ENCODE measurements around the gene H1-8.
"Not testable (repeated sequence)": the region's sequence is repeated elsewhere in the genome, so short reads cannot be mapped to it uniquely, and the experiment has no call there.

The H1-8 gene, protein sequence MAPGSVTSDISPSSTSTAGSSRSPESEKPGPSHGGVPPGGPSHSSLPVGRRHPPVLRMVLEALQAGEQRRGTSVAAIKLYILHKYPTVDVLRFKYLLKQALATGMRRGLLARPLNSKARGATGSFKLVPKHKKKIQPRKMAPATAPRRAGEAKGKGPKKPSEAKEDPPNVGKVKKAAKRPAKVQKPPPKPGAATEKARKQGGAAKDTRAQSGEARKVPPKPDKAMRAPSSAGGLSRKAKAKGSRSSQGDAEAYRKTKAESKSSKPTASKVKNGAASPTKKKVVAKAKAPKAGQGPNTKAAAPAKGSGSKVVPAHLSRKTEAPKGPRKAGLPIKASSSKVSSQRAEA

DNA sequence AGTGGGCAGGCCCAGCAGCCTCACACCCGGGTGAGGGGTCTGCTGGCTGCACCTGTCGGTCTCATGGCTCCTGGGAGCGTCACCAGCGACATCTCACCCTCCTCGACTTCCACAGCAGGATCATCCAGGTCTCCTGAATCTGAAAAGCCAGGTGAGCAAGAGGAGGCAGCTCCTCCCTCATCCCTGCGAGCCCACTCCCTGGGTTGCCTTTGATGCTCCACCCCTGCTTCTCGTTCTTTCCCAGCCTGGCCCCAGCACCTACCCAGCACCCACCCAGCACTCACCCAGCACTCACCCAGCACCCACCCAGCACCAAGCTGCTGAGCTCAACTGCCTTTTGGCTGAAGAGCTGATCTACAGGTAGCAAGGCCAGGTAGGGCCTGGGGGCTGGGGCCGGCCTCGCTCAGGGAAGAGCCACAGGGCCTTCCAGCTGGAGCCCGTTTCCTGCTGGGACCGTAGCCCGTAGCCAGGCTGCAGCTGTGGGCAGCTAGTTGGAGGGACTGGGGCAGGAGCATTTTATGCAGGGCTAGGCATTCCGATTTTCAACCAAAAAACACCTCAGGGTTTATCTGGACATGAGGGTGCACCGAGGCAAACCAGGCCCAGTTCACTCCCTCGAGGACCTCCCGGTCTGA, at the start of gene H1-8:
Gene H1-8, plus strand, starts transcription at position 20 of the 635 bp plus-strand sequence. Its CDS starts 44 bp downstream, at position 64.
- Histone ChIP-seq H2AFZ (ENCODE audit: low read depth, low read length) (no peak within 1 kb of the TSS), H3K9me3 (ENCODE audit: low read length) (no peaks in the 10 kb centered on the region), H3K27me3 (ENCODE audit: insufficient read depth, low read length) (no peaks in the 10 kb centered on the region), H3K36me3 (ENCODE audit: insufficient read depth, low read length) (no peaks in the 10 kb centered on the region), H3K4me1 (ENCODE audit: insufficient read depth, low read length) (peaks cover 1% of the 10 kb centered on the region), H3K4me3 (ENCODE audit: low read length) (no peak within 1 kb of the TSS)

DNA sequence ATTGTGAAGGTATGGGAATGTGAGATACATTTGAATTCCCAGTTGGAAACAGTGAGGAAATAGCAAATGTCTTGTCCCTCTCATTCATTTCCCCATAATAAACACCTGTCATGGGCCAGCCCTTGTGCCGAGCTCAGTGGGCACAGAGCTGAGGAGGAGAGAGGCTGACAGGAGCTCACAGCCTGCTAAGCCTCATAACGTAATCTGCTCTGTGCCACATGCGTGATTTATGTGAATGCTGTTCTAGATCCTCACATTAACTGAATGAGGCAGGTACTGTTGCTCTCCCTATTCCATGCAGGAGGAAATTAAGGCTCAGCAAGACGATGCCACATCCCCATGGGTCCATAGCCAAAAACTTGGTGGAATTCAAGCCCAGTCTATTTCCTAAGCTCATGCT, 49.8 kb upstream of the H1-8 start:
- no peak overlapping the region for H2AFZ ChIP-seq (ENCODE audit: low read depth, low read length)
- H3K4me1 ChIP-seq (ENCODE audit: insufficient read depth, low read length) = no peaks in the 10 kb centered on the region
- H3K27me3 ChIP-seq (ENCODE audit: insufficient read depth, low read length) = no peaks in the 10 kb centered on the region
- H3K9me3 ChIP-seq (ENCODE audit: low read length) = no peaks in the 10 kb centered on the region
- no peak overlapping the region for H3K4me3 ChIP-seq (ENCODE audit: low read length)
- peaks cover 25% of the 10 kb centered on the region for H3K36me3 ChIP-seq (ENCODE audit: insufficient read depth, low read length)

GRCh38 chr3:129494499-129494898, 48.5 kb upstream of the H1-8 start:
- not testable (repeated sequence) for H3K27me3 ChIP-seq (ENCODE audit: insufficient read depth, low read length); H2AFZ ChIP-seq (ENCODE audit: low read depth, low read length); H3K4me3 ChIP-seq (ENCODE audit: low read length); H3K4me1 ChIP-seq (ENCODE audit: insufficient read depth, low read length); H3K9me3 ChIP-seq (ENCODE audit: low read length)
- peaks cover 25% of the 10 kb centered on the region for H3K36me3 ChIP-seq (ENCODE audit: insufficient read depth, low read length)

- not testable (repeated sequence) for H3K4me1 ChIP-seq (ENCODE audit: insufficient read depth, low read length); H3K4me3 ChIP-seq (ENCODE audit: low read length); H3K9me3 ChIP-seq (ENCODE audit: low read length); H2AFZ ChIP-seq (ENCODE audit: low read depth, low read length); H3K27me3 ChIP-seq (ENCODE audit: insufficient read depth, low read length)
- H3K36me3 ChIP-seq (ENCODE audit: insufficient read depth, low read length) = peaks cover 29% of the 10 kb centered on the region
Measured at GRCh38 chr3:129495006-129495639, 47.9 kb upstream of the H1-8 start.

GRCh38 chr3:129497876-129498275, 45.1 kb upstream of the H1-8 start:
- H3K9me3 ChIP-seq (ENCODE audit: low read length); H3K4me3 ChIP-seq (ENCODE audit: low read length); H2AFZ ChIP-seq (ENCODE audit: low read depth, low read length); H3K27me3 ChIP-seq (ENCODE audit: insufficient read depth, low read length); H3K4me1 ChIP-seq (ENCODE audit: insufficient read depth, low read length): not testable (repeated sequence)
- H3K36me3 ChIP-seq (ENCODE audit: insufficient read depth, low read length) = peaks cover 42% of the 10 kb centered on the region

GRCh38 chr3:129498603-129499488, 44.1 kb upstream of the H1-8 start:
- H3K9me3 ChIP-seq (ENCODE audit: low read length); H3K4me1 ChIP-seq (ENCODE audit: insufficient read depth, low read length); H3K4me3 ChIP-seq (ENCODE audit: low read length); H3K27me3 ChIP-seq (ENCODE audit: insufficient read depth, low read length); H2AFZ ChIP-seq (ENCODE audit: low read depth, low read length): not testable (repeated sequence)
- H3K36me3 ChIP-seq (ENCODE audit: insufficient read depth, low read length) = peaks cover 43% of the 10 kb centered on the region

DNA sequence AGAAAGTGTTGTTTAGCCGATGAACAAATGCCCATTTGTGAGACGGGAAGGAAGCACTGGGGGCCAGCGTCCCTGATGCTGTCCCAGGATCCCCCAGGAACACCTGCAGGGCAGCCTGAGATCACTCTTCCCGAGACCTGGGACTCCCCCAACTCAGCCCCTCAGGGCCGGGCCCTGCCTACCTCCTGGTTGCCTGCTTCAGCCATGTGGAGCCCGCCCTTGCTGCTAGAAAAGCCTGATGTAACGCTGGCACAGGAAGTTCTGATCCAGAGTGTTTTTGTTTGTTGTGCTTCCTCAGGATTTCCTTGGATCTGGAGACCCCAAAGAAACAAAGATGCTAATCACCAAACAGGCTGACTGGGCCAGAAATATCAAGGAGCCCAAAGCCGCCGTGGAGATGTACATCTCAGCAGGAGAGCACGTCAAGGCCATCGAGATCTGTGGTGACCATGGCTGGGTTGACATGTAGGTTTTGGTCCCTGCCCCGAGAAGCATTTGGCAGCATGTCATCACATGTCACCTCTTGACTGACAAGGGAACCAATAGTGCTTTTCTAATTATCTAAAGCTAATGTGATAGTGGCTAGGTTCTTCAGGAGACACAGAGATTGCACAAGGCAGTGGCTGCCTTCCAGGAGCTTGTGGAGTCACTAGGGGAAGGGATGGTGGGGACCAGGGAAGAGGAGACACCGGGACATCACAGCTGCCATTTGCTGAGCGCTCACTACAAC, 43.2 kb upstream of the H1-8 start:
- H3K9me3 ChIP-seq (ENCODE audit: low read length); H3K4me1 ChIP-seq (ENCODE audit: insufficient read depth, low read length); H2AFZ ChIP-seq (ENCODE audit: low read depth, low read length); H3K4me3 ChIP-seq (ENCODE audit: low read length); H3K27me3 ChIP-seq (ENCODE audit: insufficient read depth, low read length): not testable (repeated sequence)
- H3K36me3 ChIP-seq (ENCODE audit: insufficient read depth, low read length) = peaks cover 50% of the 10 kb centered on the region

- H3K4me3 ChIP-seq (ENCODE audit: low read length) = no peak overlapping the region
- H3K27me3 ChIP-seq (ENCODE audit: insufficient read depth, low read length) = no peaks in the 10 kb centered on the region
- H2AFZ ChIP-seq (ENCODE audit: low read depth, low read length) = no peak overlapping the region
- no peaks in the 10 kb centered on the region for H3K9me3 ChIP-seq (ENCODE audit: low read length)
- no peaks in the 10 kb centered on the region for H3K4me1 ChIP-seq (ENCODE audit: insufficient read depth, low read length)
- peaks cover 55% of the 10 kb centered on the region for H3K36me3 ChIP-seq (ENCODE audit: insufficient read depth, low read length)
Measured at GRCh38 chr3:129500334-129500658, 42.7 kb upstream of the H1-8 start.

- Histone ChIP-seq H3K36me3 (ENCODE audit: insufficient read depth, low read length) (peaks cover 62% of the 10 kb centered on the region), H3K4me1 (ENCODE audit: insufficient read depth, low read length) (no peaks in the 10 kb centered on the region), H3K4me3 (ENCODE audit: low read length) (no peak overlapping the region), H3K9me3 (ENCODE audit: low read length) (no peaks in the 10 kb centered on the region), H3K27me3 (ENCODE audit: insufficient read depth, low read length) (no peaks in the 10 kb centered on the region), H2AFZ (ENCODE audit: low read depth, low read length) (no peak overlapping the region)
Measured at GRCh38 chr3:129501630-129502029, 41.3 kb upstream of the H1-8 start.

GRCh38 chr3:129502641-129503408, 40.1 kb upstream of the H1-8 start:
- Histone ChIP-seq H3K4me3 (ENCODE audit: low read length) (no peak overlapping the region), H3K9me3 (ENCODE audit: low read length) (no peaks in the 10 kb centered on the region), H2AFZ (ENCODE audit: low read depth, low read length) (no peak overlapping the region), H3K4me1 (ENCODE audit: insufficient read depth, low read length) (no peaks in the 10 kb centered on the region), H3K36me3 (ENCODE audit: insufficient read depth, low read length) (peaks cover 71% of the 10 kb centered on the region), H3K27me3 (ENCODE audit: insufficient read depth, low read length) (no peaks in the 10 kb centered on the region)

GRCh38 chr3:129503471-129504291, 39.3 kb upstream of the H1-8 start:
- no peak overlapping the region for H2AFZ ChIP-seq (ENCODE audit: low read depth, low read length)
- H3K36me3 ChIP-seq (ENCODE audit: insufficient read depth, low read length) = peaks cover 72% of the 10 kb centered on the region
- no peaks in the 10 kb centered on the region for H3K27me3 ChIP-seq (ENCODE audit: insufficient read depth, low read length)
- no peak overlapping the region for H3K4me3 ChIP-seq (ENCODE audit: low read length)
- no peaks in the 10 kb centered on the region for H3K9me3 ChIP-seq (ENCODE audit: low read length)
- no peaks in the 10 kb centered on the region for H3K4me1 ChIP-seq (ENCODE audit: insufficient read depth, low read length)

All from neuron (in vitro differentiated cells).